H1 (cell line): ENCODE data around the gene BAD. TPM values are rescaled to one million over a fixed set of nuclear protein-coding genes. Genes with fewer than 3 reads are reported as not detected.
A peak's percentile ranks its signal among the peaks of the same experiment; 100 is the strongest.

Experiments
- ATF3 ChIP-seq: IDR thresholded peaks from 2 replicates; pipeline ENCODE4 v1.6.1; 2011; ENCODE audit warnings: low read depth, mild to moderate bottlenecking, low read length; ENCODE audit not compliant: insufficient read depth
- CEBPB ChIP-seq: IDR thresholded peaks from 2 replicates; pipeline ENCODE4 v1.6.1; 2012; ENCODE audit warnings: low read depth, low read length
- CHD1 ChIP-seq: IDR thresholded peaks from 2 replicates; pipeline ENCODE4 v1.6.1; 2012; ENCODE audit warnings: low read depth, low read length, improper control_type of control experiment
- CREB1 ChIP-seq: IDR thresholded peaks from 2 replicates; pipeline ENCODE4 v1.6.1; 2012; ENCODE audit warnings: inconsistent platforms
- FOSL1 ChIP-seq: IDR thresholded peaks from 2 replicates; pipeline ENCODE4 v1.6.1; 2011; ENCODE audit warnings: mild to moderate bottlenecking, low read depth, low read length, moderate library complexity; ENCODE audit not compliant: insufficient read depth
- HDAC2 ChIP-seq, 2 experiments: fragments of 300-600 bp in 1 of 2; sonication (generic) in 1 of 2; IDR thresholded peaks; 2 replicates each; pipeline ENCODE4 v1.6.1; 2011 to 2012; ENCODE audit warnings: low read depth in 2 of 2, low read length in 2 of 2, mild to moderate bottlenecking in 2 of 2, moderate library complexity in 2 of 2, borderline replicate concordance in 1 of 2, inconsistent platforms in 1 of 2
- JUND ChIP-seq: IDR thresholded peaks from 2 replicates; pipeline ENCODE4 v1.6.1; 2011; ENCODE audit warnings: mild to moderate bottlenecking, improper control_type of control experiment, low read length
- KDM1A ChIP-seq: fragments of 200-600, 300-600 bp; sonication (generic); IDR thresholded peaks from 2 replicates; pipeline ENCODE4 v1.7.1; 2016; ENCODE audit warnings: mild to moderate bottlenecking, low read length, borderline replicate concordance
- KDM4A ChIP-seq: IDR thresholded peaks from one replicate; pipeline ENCODE4 v1.7.1; 2012; ENCODE audit warnings: low read depth, mild to moderate bottlenecking, moderate library complexity, low read length, inconsistent platforms; ENCODE audit not compliant: severe bottlenecking
- KDM5A ChIP-seq: fragments of 200-600 bp; IDR thresholded peaks from 2 replicates; pipeline ENCODE4 v1.7.1; 2012; ENCODE audit warnings: mild to moderate bottlenecking, low read length, inconsistent platforms, mixed read lengths
- NRF1 ChIP-seq: IDR thresholded peaks from 2 replicates; pipeline ENCODE4 v1.6.1; 2011; ENCODE audit warnings: mild to moderate bottlenecking, low read depth, low read length, improper control_type of control experiment
- RAD21 ChIP-seq, 2 experiments: IDR thresholded peaks in 1 of 2; conservative IDR thresholded peaks in 1 of 2; 2 replicates each; pipeline ENCODE4 v1.6.1; 2011; ENCODE audit warnings: low read depth in 2 of 2, low read length in 2 of 2, improper control_type of control experiment in 1 of 2, inconsistent platforms in 1 of 2, mild to moderate bottlenecking in 1 of 2, moderate library complexity in 1 of 2
- SIN3A ChIP-seq, 2 experiments: IDR thresholded peaks in 1 of 2; conservative IDR thresholded peaks in 1 of 2; 2 replicates each; pipeline ENCODE4 v1.6.1; 2011 to 2012; ENCODE audit warnings: low read length in 2 of 2, improper control_type of control experiment in 1 of 2, low read depth in 1 of 2, mild to moderate bottlenecking in 1 of 2
- SP4 ChIP-seq: IDR thresholded peaks from 2 replicates; pipeline ENCODE4 v1.6.1; 2012; ENCODE audit warnings: low read length, inconsistent platforms
- SUZ12 ChIP-seq: fragments of 200-600 bp; sonication (generic); IDR thresholded peaks from 2 replicates; pipeline ENCODE4 v1.6.1; 2012; ENCODE audit warnings: mild to moderate bottlenecking, inconsistent platforms, low read length, moderate library complexity, mixed read lengths
- polyA plus RNA-seq, 7 experiments: library from polyadenylated mRNA; depleted of rRNA in 3 of 7; stranded (reverse) in 5 of 7; unstranded in 2 of 7; fragments of >200 nt in 5 of 7; fragments of 200-250 nt in 2 of 7; gene quantifications; 1 replicate in 5 of 7; 2 replicates in 1 of 7; 4 replicates in 1 of 7; pipeline versions ENCODE4 v1.2.1 to v1.2.3, GENCODE V29; 2011 to 2013; ENCODE audit warnings: missing spikeins in 2 of 7, mixed read lengths in 2 of 7
- total RNA-seq: library from RNA; stranded (reverse); fragmentation: NEBNext Ultra II Directional; extraction: Animal tissue kit (Norgen Biotek cat#: 25700); gene quantifications from 2 replicates; pipeline ENCODE4 v1.2.1, GENCODE V29; 2021
- TF ChIP-seq, protein P1 (sequence below): IDR thresholded peaks from 2 replicates; pipeline ENCODE4 v1.6.1; 2012; ENCODE audit warnings: inconsistent platforms
- TF ChIP-seq, protein P2 (sequence below): IDR thresholded peaks from 2 replicates; pipeline ENCODE4 v1.6.1; 2011; ENCODE audit warnings: low read length, improper control_type of control experiment
- TF ChIP-seq, protein P3 (sequence below): IDR thresholded peaks from 2 replicates; pipeline ENCODE4 v1.6.1; 2012; ENCODE audit warnings: low read length, inconsistent platforms

Gene BAD
- total and polyA plus RNA-seq, 2 of the 8 experiments (the other 6 are each of a cell fraction or from before 2014, with no cell fraction given): 23.1 to 33.7 TPM

GRCh38 chr11:64304316-64305072, 20.0 kb upstream of the BAD start (continued):
- TF ChIP-seq RAD21 (IDR thresholded peaks at IDR 0.05 in 1 of 2, conservative IDR thresholded peaks at IDR 0.05 in 1 of 2; ENCODE audit: low read depth in 2 of 2, low read length in 2 of 2) (peak; percentile 54 to 69), NRF1 (no peak), FOSL1 (no peak), KDM4A (peak; percentile 70), SIN3A (conservative IDR thresholded peaks at IDR 0.05 in 1 of 2, IDR thresholded peaks at IDR 0.05 in 1 of 2; ENCODE audit: low read depth in 1 of 2, low read length in 2 of 2) (peak; percentile 58 to 80; a peak in 1 of 4 replicates), KDM1A (peak; percentile 31; the same call in 1 of the 2 replicates), CHD1 (no peak), ATF3 (no peak), CEBPB (no peak), SP4 (peak; percentile 39; the same call in 1 of the 2 replicates), SUZ12 (no peak), CREB1 (0 out of 2 replicates have a peak, but pooled peaks have one; percentile 25), HDAC2 (IDR thresholded peaks at IDR 0.05; ENCODE audit: borderline replicate concordance in 1 of 2, low read depth in 2 of 2, low read length in 2 of 2) (no peak), KDM5A (no peak), JUND (no peak)
- TF ChIP-seq, protein P1, sequence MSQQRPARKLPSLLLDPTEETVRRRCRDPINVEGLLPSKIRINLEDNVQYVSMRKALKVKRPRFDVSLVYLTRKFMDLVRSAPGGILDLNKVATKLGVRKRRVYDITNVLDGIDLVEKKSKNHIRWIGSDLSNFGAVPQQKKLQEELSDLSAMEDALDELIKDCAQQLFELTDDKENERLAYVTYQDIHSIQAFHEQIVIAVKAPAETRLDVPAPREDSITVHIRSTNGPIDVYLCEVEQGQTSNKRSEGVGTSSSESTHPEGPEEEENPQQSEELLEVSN: 0 out of 2 replicates have a peak, but pooled peaks have one; percentile 48
- TF ChIP-seq, protein P2, sequence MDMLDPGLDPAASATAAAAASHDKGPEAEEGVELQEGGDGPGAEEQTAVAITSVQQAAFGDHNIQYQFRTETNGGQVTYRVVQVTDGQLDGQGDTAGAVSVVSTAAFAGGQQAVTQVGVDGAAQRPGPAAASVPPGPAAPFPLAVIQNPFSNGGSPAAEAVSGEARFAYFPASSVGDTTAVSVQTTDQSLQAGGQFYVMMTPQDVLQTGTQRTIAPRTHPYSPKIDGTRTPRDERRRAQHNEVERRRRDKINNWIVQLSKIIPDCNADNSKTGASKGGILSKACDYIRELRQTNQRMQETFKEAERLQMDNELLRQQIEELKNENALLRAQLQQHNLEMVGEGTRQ: peak; percentile 37; the same call in 1 of the 2 replicates
- TF ChIP-seq, protein P3, sequence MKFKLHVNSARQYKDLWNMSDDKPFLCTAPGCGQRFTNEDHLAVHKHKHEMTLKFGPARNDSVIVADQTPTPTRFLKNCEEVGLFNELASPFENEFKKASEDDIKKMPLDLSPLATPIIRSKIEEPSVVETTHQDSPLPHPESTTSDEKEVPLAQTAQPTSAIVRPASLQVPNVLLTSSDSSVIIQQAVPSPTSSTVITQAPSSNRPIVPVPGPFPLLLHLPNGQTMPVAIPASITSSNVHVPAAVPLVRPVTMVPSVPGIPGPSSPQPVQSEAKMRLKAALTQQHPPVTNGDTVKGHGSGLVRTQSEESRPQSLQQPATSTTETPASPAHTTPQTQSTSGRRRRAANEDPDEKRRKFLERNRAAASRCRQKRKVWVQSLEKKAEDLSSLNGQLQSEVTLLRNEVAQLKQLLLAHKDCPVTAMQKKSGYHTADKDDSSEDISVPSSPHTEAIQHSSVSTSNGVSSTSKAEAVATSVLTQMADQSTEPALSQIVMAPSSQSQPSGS: 0 out of 2 replicates have a peak, but pooled peaks have one; percentile 39
